ENCODE data around the gene HOPX.
"Not testable (repeated sequence)": the region's sequence is repeated elsewhere in the genome, so short reads cannot be mapped to it uniquely, and the experiment has no call there.

HOPX gene

GRCh38 chr4:56696056-56696455 lies 15.0 kb upstream of the HOPX start:
- H3K27ac ChIP-seq (replicated peaks), result no peak overlapping the region
- TF ChIP-seq REST (IDR thresholded peaks at IDR 0.05; ENCODE audit: insufficient replicate concordance, low read depth) (no peak), GABPA (IDR thresholded peaks at IDR 0.05; ENCODE audit: low read depth) (no peak), POLR2AphosphoS5 (IDR thresholded peaks at IDR 0.05; ENCODE audit: low read depth) (no peak), CTCF (IDR thresholded peaks at IDR 0.05; ENCODE audit: insufficient read depth, low read length) (no peak), SPI1 (IDR thresholded peaks at IDR 0.05; ENCODE audit: borderline replicate concordance, low read depth) (no peak)
- H3K27me3 ChIP-seq (ENCODE audit: insufficient read depth, poor library complexity, severe bottlenecking), result no peaks in the 10 kb centered on the region
- no peak for DNase-seq (ENCODE audit: low read depth in 1 of 2, low spot score in 1 of 2)
- no peak overlapping the region for H3K4me3 ChIP-seq (replicated peaks; ENCODE audit: insufficient read depth, low read length)

- not testable (repeated sequence) for H3K4me3 ChIP-seq (replicated peaks; ENCODE audit: insufficient read depth, low read length); DNase-seq (ENCODE audit: low read depth in 1 of 2, low spot score in 1 of 2); H3K27me3 ChIP-seq (ENCODE audit: insufficient read depth, poor library complexity, severe bottlenecking); H3K27ac ChIP-seq (replicated peaks)
Measured at GRCh38 chr4:56693476-56693875, 12.4 kb upstream of the HOPX start.

GRCh38 chr4:56692576-56692975 lies 11.5 kb upstream of the HOPX start:
- TF ChIP-seq SPI1 (IDR thresholded peaks at IDR 0.05; ENCODE audit: borderline replicate concordance, low read depth) (no peak), REST (IDR thresholded peaks at IDR 0.05; ENCODE audit: insufficient replicate concordance, low read depth) (no peak), GABPA (IDR thresholded peaks at IDR 0.05; ENCODE audit: low read depth) (no peak), POLR2AphosphoS5 (IDR thresholded peaks at IDR 0.05; ENCODE audit: low read depth) (no peak), CTCF (IDR thresholded peaks at IDR 0.05; ENCODE audit: insufficient read depth, low read length) (no peak)
- no peak overlapping the region for H3K4me3 ChIP-seq (replicated peaks; ENCODE audit: insufficient read depth, low read length)
- no peak overlapping the region for H3K27ac ChIP-seq (replicated peaks)
- H3K27me3 ChIP-seq (ENCODE audit: insufficient read depth, poor library complexity, severe bottlenecking), result no peaks in the 10 kb centered on the region
- DNase-seq (ENCODE audit: low read depth in 1 of 2, low spot score in 1 of 2), result no peak

- no peak overlapping the region for H3K27ac ChIP-seq (replicated peaks)
- no peaks in the 10 kb centered on the region for H3K27me3 ChIP-seq (ENCODE audit: insufficient read depth, poor library complexity, severe bottlenecking)
- H3K4me3 ChIP-seq (replicated peaks; ENCODE audit: insufficient read depth, low read length), result no peak overlapping the region
- no peak for DNase-seq (ENCODE audit: low read depth in 1 of 2, low spot score in 1 of 2)
- TF ChIP-seq REST (IDR thresholded peaks at IDR 0.05; ENCODE audit: insufficient replicate concordance, low read depth) (no peak), GABPA (IDR thresholded peaks at IDR 0.05; ENCODE audit: low read depth) (no peak), CTCF (IDR thresholded peaks at IDR 0.05; ENCODE audit: insufficient read depth, low read length) (no peak), SPI1 (IDR thresholded peaks at IDR 0.05; ENCODE audit: borderline replicate concordance, low read depth) (no peak), POLR2AphosphoS5 (IDR thresholded peaks at IDR 0.05; ENCODE audit: low read depth) (no peak)
Measured at GRCh38 chr4:56691425-56691824, 10.3 kb upstream of the HOPX start.

All from HL-60 (cell line).